SK-N-SH treated with all-trans-retinoic acid at 6 μM for 48 hours (cell line): ENCODE results near the gene NUBPL.
A peak's percentile ranks its signal among the peaks of the same experiment; 100 is the strongest.

ENCODE experiments used
- ATAC-seq: fragments of 200-7000 bp; cut with Tn5 transposase; 3 replicates; pipeline ENCODE4 v1.9.1; 2020; ENCODE audit warnings: mild to moderate bottlenecking, moderate library complexity
- ARNTL ChIP-seq: fragments of 450-650 bp; formaldehyde crosslinking; IDR thresholded peaks from 2 replicates; pipeline ENCODE4 v1.5.0; 2020; ENCODE audit warnings: low read depth, mild to moderate bottlenecking, moderate library complexity, borderline replicate concordance
- BACH2 ChIP-seq: fragments of 250-450 bp; sonication (Bioruptor Pico); IDR thresholded peaks from 2 replicates; pipeline ENCODE4 v1.9.0; 2021; ENCODE audit warnings: mild to moderate bottlenecking, borderline replicate concordance
- ESRRG ChIP-seq: fragments of 250-450 bp; sonication (Bioruptor Pico); IDR thresholded peaks from 2 replicates; pipeline ENCODE4 v1.6.1; 2021; ENCODE audit warnings: mild to moderate bottlenecking
- GLIS3 ChIP-seq: fragments of 250-450 bp; sonication (Bioruptor Pico); IDR thresholded peaks from 2 replicates; pipeline ENCODE4 v1.5.0; 2020; ENCODE audit warnings: mild to moderate bottlenecking, moderate library complexity
- ISL1 ChIP-seq: fragments of 250-450 bp; sonication (Bioruptor Pico); IDR thresholded peaks from 2 replicates; pipeline ENCODE4 v2.1.2; 2022; ENCODE audit warnings: mild to moderate bottlenecking, moderate library complexity
- PPARA ChIP-seq: fragments of 250-450 bp; sonication (Bioruptor Pico); IDR thresholded peaks from 2 replicates; pipeline ENCODE4 v1.5.0; 2020; ENCODE audit warnings: mild to moderate bottlenecking, borderline replicate concordance
- SNAI2 ChIP-seq: fragments of 250-450 bp; sonication (Bioruptor Pico); IDR thresholded peaks from 2 replicates; pipeline ENCODE4 v1.5.0; 2020; ENCODE audit warnings: mild to moderate bottlenecking, moderate library complexity
- TCF4 ChIP-seq: fragments of 250-450 bp; sonication (Bioruptor Pico); IDR thresholded peaks from 2 replicates; pipeline ENCODE4 v1.8.0; 2021; ENCODE audit warnings: mild to moderate bottlenecking, moderate library complexity, borderline replicate concordance
- TOX ChIP-seq: fragments of 250-450 bp; sonication (Bioruptor Pico); IDR thresholded peaks from 2 replicates; pipeline ENCODE4 v1.8.0; 2021; ENCODE audit warnings: mild to moderate bottlenecking, moderate library complexity, borderline replicate concordance
- ZC3H10 ChIP-seq: fragments of 250-450 bp; sonication (Bioruptor Pico); IDR thresholded peaks from 2 replicates; pipeline ENCODE4 v1.5.1; 2021; ENCODE audit warnings: mild to moderate bottlenecking, moderate library complexity
- ZFP3 ChIP-seq: fragments of 250-450 bp; sonication (Bioruptor Pico); IDR thresholded peaks from 2 replicates; pipeline ENCODE4 v1.5.0; 2020; ENCODE audit warnings: mild to moderate bottlenecking, moderate library complexity
- ZFP30 ChIP-seq: fragments of 450-650 bp; formaldehyde crosslinking; IDR thresholded peaks from 2 replicates; pipeline ENCODE4 v1.5.0; 2022; ENCODE audit warnings: mild to moderate bottlenecking, moderate library complexity
- ZNF565 ChIP-seq: fragments of 450-650 bp; formaldehyde crosslinking; conservative IDR thresholded peaks from 2 replicates; pipeline ENCODE4 v1.5.0; 2020; ENCODE audit warnings: low read depth, mild to moderate bottlenecking, moderate library complexity
- ZNF70 ChIP-seq: fragments of 450-650 bp; formaldehyde crosslinking; IDR thresholded peaks from 2 replicates; pipeline ENCODE4 v1.5.0; 2020; ENCODE audit warnings: mild to moderate bottlenecking, moderate library complexity
- ZNF8 ChIP-seq: fragments of 450-650 bp; formaldehyde crosslinking; IDR thresholded peaks from 2 replicates; pipeline ENCODE4 v1.5.0; 2020; ENCODE audit warnings: mild to moderate bottlenecking, moderate library complexity
- TF ChIP-seq, protein P1 (sequence below): fragments of 250-450 bp; sonication (Bioruptor Pico); IDR thresholded peaks from 2 replicates; pipeline ENCODE4 v1.5.1; 2020; ENCODE audit warnings: low read depth, mild to moderate bottlenecking, moderate library complexity
- TF ChIP-seq, protein P2 (sequence below): fragments of 250-450 bp; sonication (Bioruptor Pico); IDR thresholded peaks from 2 replicates; pipeline ENCODE4 v1.8.0; 2021; ENCODE audit warnings: low read depth, mild to moderate bottlenecking, moderate library complexity, borderline replicate concordance
- TF ChIP-seq, protein P3 (sequence below): fragments of 250-450 bp; sonication (Bioruptor Pico); IDR thresholded peaks from 2 replicates; pipeline ENCODE4 v1.5.1; 2021; ENCODE audit warnings: mild to moderate bottlenecking, moderate library complexity
- TF ChIP-seq, protein P4 (sequence below): fragments of 250-450 bp; sonication (Bioruptor Pico); IDR thresholded peaks from 2 replicates; pipeline ENCODE4 v1.5.0; 2020; ENCODE audit warnings: mild to moderate bottlenecking, moderate library complexity
- TF ChIP-seq, protein P5 (sequence below): fragments of 250-450 bp; sonication (Bioruptor Pico); IDR thresholded peaks from 2 replicates; pipeline ENCODE4 v1.8.0; 2020; ENCODE audit warnings: mild to moderate bottlenecking, moderate library complexity, borderline replicate concordance

The NUBPL gene

DNA sequence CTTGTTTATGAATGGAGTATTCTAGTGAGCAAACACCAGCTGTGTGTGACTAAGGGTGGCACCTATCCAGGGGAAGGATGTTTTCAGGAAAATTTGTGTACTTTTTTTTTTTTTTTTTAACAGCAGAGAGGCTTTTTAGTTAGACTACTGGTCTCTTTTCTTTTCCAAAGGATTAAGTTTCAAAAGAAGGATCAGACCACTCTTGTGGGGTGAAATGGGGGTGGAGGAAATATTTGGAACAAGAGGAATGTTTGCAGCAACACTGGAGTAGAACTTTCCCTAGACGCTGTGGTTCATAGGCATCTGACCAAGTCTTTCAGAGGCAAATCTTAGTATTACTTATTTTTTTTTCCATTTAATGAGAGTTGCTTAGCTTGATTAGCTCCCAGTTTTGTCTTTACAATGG lies 21.1 kb downstream of the NUBPL start:
- no peak for ATAC-seq
- TF ChIP-seq, protein P1, sequence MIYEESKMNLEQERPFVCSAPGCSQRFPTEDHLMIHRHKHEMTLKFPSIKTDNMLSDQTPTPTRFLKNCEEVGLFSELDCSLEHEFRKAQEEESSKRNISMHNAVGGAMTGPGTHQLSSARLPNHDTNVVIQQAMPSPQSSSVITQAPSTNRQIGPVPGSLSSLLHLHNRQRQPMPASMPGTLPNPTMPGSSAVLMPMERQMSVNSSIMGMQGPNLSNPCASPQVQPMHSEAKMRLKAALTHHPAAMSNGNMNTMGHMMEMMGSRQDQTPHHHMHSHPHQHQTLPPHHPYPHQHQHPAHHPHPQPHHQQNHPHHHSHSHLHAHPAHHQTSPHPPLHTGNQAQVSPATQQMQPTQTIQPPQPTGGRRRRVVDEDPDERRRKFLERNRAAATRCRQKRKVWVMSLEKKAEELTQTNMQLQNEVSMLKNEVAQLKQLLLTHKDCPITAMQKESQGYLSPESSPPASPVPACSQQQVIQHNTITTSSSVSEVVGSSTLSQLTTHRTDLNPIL (CRISPR knock-in tag): no peak
- TF ChIP-seq BACH2 (CRISPR knock-in tag) (no peak), ZNF565 (CRISPR knock-in tag) (no peak), ZC3H10 (CRISPR knock-in tag) (no peak), ISL1 (CRISPR knock-in tag) (no peak), ZNF70 (CRISPR knock-in tag) (no peak), SNAI2 (CRISPR knock-in tag) (no peak), TOX (no peak), GLIS3 (CRISPR knock-in tag) (no peak), ZFP30 (CRISPR knock-in tag) (no peak)
- TF ChIP-seq, protein P2, sequence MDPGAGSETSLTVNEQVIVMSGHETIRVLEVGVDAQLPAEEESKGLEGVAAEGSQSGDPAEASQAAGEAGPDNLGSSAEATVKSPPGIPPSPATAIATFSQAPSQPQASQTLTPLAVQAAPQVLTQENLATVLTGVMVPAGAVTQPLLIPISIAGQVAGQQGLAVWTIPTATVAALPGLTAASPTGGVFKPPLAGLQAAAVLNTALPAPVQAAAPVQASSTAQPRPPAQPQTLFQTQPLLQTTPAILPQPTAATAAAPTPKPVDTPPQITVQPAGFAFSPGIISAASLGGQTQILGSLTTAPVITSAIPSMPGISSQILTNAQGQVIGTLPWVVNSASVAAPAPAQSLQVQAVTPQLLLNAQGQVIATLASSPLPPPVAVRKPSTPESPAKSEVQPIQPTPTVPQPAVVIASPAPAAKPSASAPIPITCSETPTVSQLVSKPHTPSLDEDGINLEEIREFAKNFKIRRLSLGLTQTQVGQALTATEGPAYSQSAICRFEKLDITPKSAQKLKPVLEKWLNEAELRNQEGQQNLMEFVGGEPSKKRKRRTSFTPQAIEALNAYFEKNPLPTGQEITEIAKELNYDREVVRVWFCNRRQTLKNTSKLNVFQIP (CRISPR knock-in tag): no peak
- TF ChIP-seq, protein P3, sequence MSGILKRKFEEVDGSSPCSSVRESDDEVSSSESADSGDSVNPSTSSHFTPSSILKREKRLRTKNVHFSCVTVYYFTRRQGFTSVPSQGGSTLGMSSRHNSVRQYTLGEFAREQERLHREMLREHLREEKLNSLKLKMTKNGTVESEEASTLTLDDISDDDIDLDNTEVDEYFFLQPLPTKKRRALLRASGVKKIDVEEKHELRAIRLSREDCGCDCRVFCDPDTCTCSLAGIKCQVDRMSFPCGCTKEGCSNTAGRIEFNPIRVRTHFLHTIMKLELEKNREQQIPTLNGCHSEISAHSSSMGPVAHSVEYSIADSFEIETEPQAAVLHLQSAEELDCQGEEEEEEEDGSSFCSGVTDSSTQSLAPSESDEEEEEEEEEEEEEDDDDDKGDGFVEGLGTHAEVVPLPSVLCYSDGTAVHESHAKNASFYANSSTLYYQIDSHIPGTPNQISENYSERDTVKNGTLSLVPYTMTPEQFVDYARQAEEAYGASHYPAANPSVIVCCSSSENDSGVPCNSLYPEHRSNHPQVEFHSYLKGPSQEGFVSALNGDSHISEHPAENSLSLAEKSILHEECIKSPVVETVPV: no peak
- TF ChIP-seq, protein P4, sequence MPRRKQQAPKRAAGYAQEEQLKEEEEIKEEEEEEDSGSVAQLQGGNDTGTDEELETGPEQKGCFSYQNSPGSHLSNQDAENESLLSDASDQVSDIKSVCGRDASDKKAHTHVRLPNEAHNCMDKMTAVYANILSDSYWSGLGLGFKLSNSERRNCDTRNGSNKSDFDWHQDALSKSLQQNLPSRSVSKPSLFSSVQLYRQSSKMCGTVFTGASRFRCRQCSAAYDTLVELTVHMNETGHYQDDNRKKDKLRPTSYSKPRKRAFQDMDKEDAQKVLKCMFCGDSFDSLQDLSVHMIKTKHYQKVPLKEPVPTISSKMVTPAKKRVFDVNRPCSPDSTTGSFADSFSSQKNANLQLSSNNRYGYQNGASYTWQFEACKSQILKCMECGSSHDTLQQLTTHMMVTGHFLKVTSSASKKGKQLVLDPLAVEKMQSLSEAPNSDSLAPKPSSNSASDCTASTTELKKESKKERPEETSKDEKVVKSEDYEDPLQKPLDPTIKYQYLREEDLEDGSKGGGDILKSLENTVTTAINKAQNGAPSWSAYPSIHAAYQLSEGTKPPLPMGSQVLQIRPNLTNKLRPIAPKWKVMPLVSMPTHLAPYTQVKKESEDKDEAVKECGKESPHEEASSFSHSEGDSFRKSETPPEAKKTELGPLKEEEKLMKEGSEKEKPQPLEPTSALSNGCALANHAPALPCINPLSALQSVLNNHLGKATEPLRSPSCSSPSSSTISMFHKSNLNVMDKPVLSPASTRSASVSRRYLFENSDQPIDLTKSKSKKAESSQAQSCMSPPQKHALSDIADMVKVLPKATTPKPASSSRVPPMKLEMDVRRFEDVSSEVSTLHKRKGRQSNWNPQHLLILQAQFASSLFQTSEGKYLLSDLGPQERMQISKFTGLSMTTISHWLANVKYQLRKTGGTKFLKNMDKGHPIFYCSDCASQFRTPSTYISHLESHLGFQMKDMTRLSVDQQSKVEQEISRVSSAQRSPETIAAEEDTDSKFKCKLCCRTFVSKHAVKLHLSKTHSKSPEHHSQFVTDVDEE (CRISPR knock-in tag): no peak
- TF ChIP-seq, protein P5, sequence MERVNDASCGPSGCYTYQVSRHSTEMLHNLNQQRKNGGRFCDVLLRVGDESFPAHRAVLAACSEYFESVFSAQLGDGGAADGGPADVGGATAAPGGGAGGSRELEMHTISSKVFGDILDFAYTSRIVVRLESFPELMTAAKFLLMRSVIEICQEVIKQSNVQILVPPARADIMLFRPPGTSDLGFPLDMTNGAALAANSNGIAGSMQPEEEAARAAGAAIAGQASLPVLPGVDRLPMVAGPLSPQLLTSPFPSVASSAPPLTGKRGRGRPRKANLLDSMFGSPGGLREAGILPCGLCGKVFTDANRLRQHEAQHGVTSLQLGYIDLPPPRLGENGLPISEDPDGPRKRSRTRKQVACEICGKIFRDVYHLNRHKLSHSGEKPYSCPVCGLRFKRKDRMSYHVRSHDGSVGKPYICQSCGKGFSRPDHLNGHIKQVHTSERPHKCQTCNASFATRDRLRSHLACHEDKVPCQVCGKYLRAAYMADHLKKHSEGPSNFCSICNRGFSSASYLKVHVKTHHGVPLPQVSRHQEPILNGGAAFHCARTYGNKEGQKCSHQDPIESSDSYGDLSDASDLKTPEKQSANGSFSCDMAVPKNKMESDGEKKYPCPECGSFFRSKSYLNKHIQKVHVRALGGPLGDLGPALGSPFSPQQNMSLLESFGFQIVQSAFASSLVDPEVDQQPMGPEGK (CRISPR knock-in tag): no peak

DNA sequence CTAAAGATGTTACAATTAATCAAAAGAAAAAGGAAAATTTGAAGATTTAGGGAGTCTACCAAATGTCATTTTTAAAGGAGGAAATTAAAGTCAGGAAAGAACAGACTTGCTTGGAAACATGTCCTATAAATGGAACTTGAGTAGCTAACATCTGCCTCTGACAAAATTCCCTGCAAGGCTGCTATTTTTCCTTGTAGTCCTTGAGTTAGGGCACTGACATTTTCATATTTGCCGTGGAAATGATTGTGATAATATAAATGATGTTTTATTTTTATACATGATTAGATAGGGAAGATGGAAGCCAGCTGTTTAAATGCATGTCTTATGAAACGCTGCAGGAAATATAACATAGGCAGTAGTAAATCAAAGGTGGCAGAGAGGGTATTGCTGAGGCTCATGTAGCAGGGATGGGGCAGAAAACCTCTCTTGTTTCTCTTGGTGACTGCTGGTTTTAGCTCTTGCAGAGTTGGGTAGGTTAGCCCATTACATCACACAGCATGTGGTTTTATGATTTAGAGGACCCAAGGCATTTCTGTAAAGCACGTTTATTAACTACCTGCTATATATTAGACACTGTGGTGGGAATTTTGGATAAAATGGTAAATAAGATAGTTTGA lies 21.7 kb downstream of the NUBPL start:
- ATAC-seq: peak; percentile 56; the same call in 2 of the 3 replicates
- TF ChIP-seq, protein P3: no peak
- no peak for TF ChIP-seq TOX
- TF ChIP-seq, protein P1 (CRISPR knock-in tag): no peak
- no peak for TF ChIP-seq BACH2 (CRISPR knock-in tag)
- TF ChIP-seq, protein P4 (CRISPR knock-in tag): no peak
- TF ChIP-seq SNAI2 (CRISPR knock-in tag): no peak
- TF ChIP-seq ISL1 (CRISPR knock-in tag): no peak
- TF ChIP-seq, protein P5 (CRISPR knock-in tag): no peak
- TF ChIP-seq TCF4 (CRISPR knock-in tag): no peak
- no peak for TF ChIP-seq ARNTL (CRISPR knock-in tag)
- no peak for TF ChIP-seq ESRRG (CRISPR knock-in tag)
- no peak for TF ChIP-seq ZFP3
- no peak for TF ChIP-seq PPARA (CRISPR knock-in tag)
- no peak for TF ChIP-seq ZNF565 (CRISPR knock-in tag)
- no peak for TF ChIP-seq ZNF70 (CRISPR knock-in tag)
- TF ChIP-seq ZNF8 (CRISPR knock-in tag): no peak
- TF ChIP-seq ZFP30 (CRISPR knock-in tag): no peak
